Chondrocyte (in vitro differentiated cells): ENCODE results near the gene FBXO44. TPM values are rescaled to one million over a fixed set of nuclear protein-coding genes. Genes with fewer than 3 reads are reported as not detected.

Experiments used
- DNase-seq: peaks from one replicate; pipeline ENCODE4 v3.0.0; 2021; ENCODE audit warnings: mixed read lengths, low spot score
- H3K27ac Mint-ChIP-seq: one replicate; pipeline ENCODE4 v1.8.0; 2021; ENCODE audit warnings: mild to moderate bottlenecking, moderate library complexity, mixed read lengths; ENCODE audit not compliant: unreplicated experiment
- H3K27me3 Mint-ChIP-seq: 2 replicates; pipeline ENCODE4 v1.8.0; 2021; ENCODE audit warnings: low read depth, mixed read lengths
- H3K36me3 Mint-ChIP-seq: 2 replicates; pipeline ENCODE4 v1.8.0; 2021; ENCODE audit warnings: low read depth, mixed read lengths
- H3K4me1 Mint-ChIP-seq: 2 replicates; pipeline ENCODE4 v1.8.0; 2021; ENCODE audit warnings: low read depth, mild to moderate bottlenecking, mixed read lengths
- H3K4me3 Mint-ChIP-seq: one replicate; pipeline ENCODE4 v1.8.0; 2021; ENCODE audit warnings: mild to moderate bottlenecking, moderate library complexity, mixed read lengths; ENCODE audit not compliant: unreplicated experiment
- H3K9me3 Mint-ChIP-seq: 2 replicates; pipeline ENCODE4 v1.8.0; 2021; ENCODE audit warnings: low read depth, mixed read lengths
- total RNA-seq: library from RNA; stranded (reverse); gene quantifications from 3 replicates; pipeline ENCODE4 v1.2.1, GENCODE V29; 2021
- TF ChIP-seq, protein P1 (sequence below): fragments of 200-600 bp; sonication (generic); IDR thresholded peaks from 2 replicates; pipeline ENCODE4 v1.5.0; 2021; ENCODE audit warnings: antibody characterized with exemption, mild to moderate bottlenecking, moderate library complexity

FBXO44 gene
- total RNA-seq, 1 donor from 2014 or later = 17.5 TPM

DNA sequence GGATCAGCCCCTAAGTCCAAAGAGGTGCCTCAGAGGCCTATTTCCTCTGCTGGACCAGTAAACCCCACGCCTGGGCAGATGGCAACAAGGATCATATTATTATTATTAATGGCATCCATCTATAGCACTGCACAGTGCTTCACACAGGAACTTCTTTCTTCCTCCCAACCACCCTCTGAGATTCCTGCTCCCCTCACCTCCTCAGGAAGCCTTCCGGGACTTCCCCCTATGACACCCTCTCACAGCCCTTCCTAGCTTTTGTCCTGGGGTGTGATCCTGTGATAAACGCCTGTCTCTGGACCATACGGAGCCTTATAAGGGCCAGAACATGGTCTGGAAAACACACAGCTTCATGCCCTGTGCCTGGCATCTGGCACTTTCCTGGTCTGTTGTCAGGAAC, 3.7 kb upstream of the FBXO44 start:
- Mint-ChIP-seq H3K36me3 (peaks cover 1% of the 10 kb centered on the region), H3K4me1 (peaks cover 14% of the 10 kb centered on the region), H3K27me3 (peaks cover 8% of the 10 kb centered on the region), H3K27ac (no peak overlapping the region), H3K9me3 (no peaks in the 10 kb centered on the region), H3K4me3 (peak overlapping the region; percentile 56)
- TF ChIP-seq, protein P1, sequence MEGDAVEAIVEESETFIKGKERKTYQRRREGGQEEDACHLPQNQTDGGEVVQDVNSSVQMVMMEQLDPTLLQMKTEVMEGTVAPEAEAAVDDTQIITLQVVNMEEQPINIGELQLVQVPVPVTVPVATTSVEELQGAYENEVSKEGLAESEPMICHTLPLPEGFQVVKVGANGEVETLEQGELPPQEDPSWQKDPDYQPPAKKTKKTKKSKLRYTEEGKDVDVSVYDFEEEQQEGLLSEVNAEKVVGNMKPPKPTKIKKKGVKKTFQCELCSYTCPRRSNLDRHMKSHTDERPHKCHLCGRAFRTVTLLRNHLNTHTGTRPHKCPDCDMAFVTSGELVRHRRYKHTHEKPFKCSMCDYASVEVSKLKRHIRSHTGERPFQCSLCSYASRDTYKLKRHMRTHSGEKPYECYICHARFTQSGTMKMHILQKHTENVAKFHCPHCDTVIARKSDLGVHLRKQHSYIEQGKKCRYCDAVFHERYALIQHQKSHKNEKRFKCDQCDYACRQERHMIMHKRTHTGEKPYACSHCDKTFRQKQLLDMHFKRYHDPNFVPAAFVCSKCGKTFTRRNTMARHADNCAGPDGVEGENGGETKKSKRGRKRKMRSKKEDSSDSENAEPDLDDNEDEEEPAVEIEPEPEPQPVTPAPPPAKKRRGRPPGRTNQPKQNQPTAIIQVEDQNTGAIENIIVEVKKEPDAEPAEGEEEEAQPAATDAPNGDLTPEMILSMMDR = no peak
- DNase-seq = no peak

DNA sequence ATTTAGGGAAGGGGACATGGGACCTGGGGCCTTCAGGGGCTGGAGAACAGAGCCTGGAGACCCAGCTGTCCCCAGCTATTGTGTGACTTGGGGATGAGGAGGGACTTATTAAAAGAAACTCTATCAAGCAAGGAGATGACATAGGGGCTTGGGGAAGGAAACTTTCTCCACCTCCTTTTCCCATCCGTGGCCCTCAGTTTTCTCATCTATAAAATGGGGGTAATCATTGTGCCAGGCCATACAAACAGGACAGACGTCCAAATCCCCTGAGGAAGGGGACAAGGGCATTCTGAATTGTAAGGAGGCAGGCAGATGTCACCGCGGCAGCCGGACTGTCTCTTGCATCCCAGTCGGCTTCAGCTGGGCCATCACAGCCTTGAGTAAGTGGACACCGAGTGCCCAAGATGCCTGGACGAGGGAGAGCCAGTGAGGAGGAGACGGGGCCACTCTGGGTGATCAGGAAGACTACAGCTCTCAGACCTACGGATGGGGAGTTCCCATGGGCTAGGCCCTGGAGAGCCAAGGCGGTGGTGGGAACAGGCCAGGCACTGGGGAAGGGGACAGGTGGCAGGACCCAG, 2.4 kb upstream of the FBXO44 start:
- Mint-ChIP-seq H3K4me3 (no peak overlapping the region), H3K4me1 (peaks cover 14% of the 10 kb centered on the region), H3K36me3 (peaks cover 1% of the 10 kb centered on the region), H3K27me3 (peaks cover 8% of the 10 kb centered on the region), H3K9me3 (no peaks in the 10 kb centered on the region), H3K27ac (no peak overlapping the region)
- TF ChIP-seq, protein P1 = no peak
- no peak for DNase-seq

DNA sequence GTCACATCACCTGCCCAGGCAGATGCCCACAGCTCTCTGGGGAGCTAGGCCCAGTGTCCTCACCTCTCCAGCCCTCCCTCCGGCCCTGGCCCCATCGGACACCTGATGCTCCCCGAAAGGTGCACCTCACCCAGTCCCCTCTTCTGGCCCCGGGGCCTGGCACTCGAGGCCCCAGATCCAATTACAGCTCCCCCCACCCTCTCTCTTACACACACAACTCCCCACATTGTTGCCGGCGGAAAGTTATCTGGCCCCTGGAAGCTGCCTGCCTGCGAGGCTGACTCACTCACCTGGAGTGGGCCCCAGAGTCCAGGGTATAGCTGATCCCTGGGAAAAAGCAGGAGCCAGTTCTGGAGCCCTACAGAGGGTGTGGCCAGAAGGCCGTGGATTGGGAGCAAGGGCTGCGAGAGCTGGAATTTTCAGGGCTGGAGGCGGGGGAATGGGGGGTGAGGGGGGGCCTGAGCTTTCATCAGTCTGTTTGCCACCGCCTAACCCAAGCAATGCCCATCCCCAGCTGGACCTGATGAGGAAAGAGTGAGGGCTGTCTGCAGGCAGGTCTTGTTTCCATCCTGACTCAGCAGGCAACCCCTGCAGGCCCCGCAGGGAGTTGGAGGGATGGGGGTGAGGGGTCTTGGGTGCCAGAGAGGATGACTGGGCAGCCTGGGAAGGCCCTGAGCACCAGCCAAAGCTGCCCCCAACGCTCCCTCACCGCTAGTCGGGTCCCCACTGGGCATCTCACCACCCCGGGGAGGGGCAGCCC, 1.4 kb upstream of the FBXO44 start:
- H3K27ac Mint-ChIP-seq = no peak overlapping the region
- DNase-seq = no peak
- no peaks in the 10 kb centered on the region for H3K9me3 Mint-ChIP-seq
- peaks cover 8% of the 10 kb centered on the region for H3K27me3 Mint-ChIP-seq
- TF ChIP-seq, protein P1 = no peak
- H3K4me1 Mint-ChIP-seq = peaks cover 11% of the 10 kb centered on the region
- no peak overlapping the region for H3K4me3 Mint-ChIP-seq
- H3K36me3 Mint-ChIP-seq = peaks cover 4% of the 10 kb centered on the region

DNA sequence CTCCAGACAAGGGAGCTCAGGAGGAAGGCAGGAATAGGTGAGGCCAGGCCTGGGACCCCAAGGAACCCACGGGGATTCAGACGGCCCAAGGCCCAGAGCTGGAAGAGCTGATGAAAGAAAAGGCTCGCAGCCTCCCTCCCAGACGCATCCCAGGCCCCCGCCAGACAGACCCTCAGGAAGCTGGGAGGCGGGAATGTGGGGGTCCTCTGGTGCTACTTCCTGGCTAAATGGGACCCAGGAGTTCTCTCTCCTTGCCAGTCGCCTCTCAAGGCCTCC, 878 bp upstream of the FBXO44 start:
- TF ChIP-seq, protein P1 = no peak
- DNase-seq = no peak
- H3K27ac Mint-ChIP-seq = no peak overlapping the region
- peaks cover 10% of the 10 kb centered on the region for H3K4me1 Mint-ChIP-seq
- H3K36me3 Mint-ChIP-seq = peaks cover 4% of the 10 kb centered on the region
- peaks cover 8% of the 10 kb centered on the region for H3K27me3 Mint-ChIP-seq
- H3K9me3 Mint-ChIP-seq = no peaks in the 10 kb centered on the region
- H3K4me3 Mint-ChIP-seq = peak overlapping the region; percentile 54

DNA sequence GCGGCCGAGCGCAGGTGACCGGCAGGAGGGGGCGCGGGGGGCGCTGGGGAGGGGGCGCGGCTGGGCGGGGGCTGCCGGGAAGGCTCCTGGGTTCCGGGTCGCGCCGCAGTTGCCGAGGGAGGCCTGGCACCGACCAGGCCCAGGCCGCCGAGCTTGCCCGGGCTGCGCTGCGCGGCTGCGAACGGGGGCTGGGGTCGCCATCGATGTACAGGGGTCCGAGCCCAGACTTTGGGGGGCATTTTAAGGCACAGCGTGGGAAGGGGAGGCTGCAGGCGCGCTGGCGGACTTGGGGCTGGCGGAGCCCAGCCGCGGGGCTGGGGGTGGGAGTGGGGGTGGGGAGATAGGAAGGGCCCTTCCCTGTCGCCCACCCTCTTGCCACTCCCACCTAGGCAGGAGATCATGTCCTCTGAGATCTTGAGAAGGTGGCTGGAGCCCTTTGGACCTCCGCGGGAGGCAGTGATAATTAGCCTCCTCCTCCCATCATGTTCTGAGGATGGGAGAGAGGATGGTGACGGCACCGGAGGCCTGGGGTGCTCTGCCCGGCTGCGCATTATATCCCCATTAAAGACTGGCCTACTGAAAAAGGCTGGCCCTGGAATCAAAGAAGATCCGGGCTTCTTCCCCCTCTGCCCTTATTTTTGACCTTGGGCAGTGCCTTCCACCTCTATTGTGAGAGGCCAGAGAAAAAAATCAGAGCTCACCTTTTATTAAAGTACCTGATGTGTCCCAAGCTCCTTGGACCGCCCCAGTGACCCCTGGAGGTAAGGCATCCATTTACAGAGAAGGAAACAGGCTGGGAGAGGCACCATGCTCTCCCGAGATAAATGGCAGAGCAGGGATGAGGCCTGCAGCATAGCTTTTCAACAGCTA, 497 bp downstream of the FBXO44 start:
- H3K27ac Mint-ChIP-seq = no peak overlapping the region
- H3K36me3 Mint-ChIP-seq = peaks cover 6% of the 10 kb centered on the region
- TF ChIP-seq, protein P1 = no peak
- peaks cover 10% of the 10 kb centered on the region for H3K4me1 Mint-ChIP-seq
- H3K4me3 Mint-ChIP-seq = peak overlapping the region; percentile 66
- no peak for DNase-seq
- no peaks in the 10 kb centered on the region for H3K9me3 Mint-ChIP-seq
- peaks cover 5% of the 10 kb centered on the region for H3K27me3 Mint-ChIP-seq
